PC-9 (cell line): ENCODE results near the gene FAM32A.

Experiments
- EZH2 ChIP-seq: fragments of 200-600 bp; sonication (generic); IDR thresholded peaks from 2 replicates; pipeline ENCODE4 v1.8.0; 2017; ENCODE audit warnings: antibody characterized with exemption, low read depth
- TF ChIP-seq, protein P1 (sequence below): fragments of 200-600 bp; sonication (generic); conservative IDR thresholded peaks from 2 replicates; pipeline ENCODE4 v1.6.1; 2017; ENCODE audit warnings: mixed run types, antibody characterized with exemption, mild to moderate bottlenecking, moderate library complexity

DNA sequence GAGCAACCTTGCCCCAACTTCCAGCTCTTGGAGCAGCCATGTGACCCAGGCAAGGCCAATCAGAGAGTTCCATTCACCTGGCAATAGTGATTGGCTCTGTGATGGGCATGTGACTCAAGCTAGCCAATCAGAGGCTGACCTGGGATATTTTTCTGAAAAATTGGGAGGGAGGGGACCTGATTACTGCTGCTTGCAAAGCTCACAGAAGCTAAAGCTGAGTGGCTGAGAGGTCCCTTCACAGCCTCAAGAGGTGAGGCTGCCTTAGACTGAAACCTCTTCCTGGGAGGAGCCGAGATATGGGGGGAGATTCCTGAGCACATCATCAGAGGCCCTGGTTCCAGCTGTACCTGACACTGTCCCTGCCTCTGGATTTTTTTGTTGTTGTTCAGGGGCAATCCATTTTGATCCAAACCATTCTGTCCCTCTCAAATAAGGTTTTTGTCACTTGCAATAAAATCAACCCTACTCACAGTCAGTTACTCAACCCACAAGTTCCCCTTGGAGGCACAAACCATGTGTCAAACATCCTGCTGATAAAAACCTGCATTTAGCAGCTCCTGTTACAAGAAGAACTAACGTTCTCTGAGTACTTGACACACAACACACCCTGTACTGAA, 16.6 kb upstream of the FAM32A start:
- TF ChIP-seq, protein P1, sequence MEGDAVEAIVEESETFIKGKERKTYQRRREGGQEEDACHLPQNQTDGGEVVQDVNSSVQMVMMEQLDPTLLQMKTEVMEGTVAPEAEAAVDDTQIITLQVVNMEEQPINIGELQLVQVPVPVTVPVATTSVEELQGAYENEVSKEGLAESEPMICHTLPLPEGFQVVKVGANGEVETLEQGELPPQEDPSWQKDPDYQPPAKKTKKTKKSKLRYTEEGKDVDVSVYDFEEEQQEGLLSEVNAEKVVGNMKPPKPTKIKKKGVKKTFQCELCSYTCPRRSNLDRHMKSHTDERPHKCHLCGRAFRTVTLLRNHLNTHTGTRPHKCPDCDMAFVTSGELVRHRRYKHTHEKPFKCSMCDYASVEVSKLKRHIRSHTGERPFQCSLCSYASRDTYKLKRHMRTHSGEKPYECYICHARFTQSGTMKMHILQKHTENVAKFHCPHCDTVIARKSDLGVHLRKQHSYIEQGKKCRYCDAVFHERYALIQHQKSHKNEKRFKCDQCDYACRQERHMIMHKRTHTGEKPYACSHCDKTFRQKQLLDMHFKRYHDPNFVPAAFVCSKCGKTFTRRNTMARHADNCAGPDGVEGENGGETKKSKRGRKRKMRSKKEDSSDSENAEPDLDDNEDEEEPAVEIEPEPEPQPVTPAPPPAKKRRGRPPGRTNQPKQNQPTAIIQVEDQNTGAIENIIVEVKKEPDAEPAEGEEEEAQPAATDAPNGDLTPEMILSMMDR, result no peak
- no peak for TF ChIP-seq EZH2
